Epithelial cell of esophagus (primary cell): ENCODE data around the gene PLB1.

Experiments used
- DNase-seq: peaks from one replicate; pipeline ENCODE4 v3.0.0; 2010; ENCODE audit warnings: low read depth
- H3K4me3 ChIP-seq: 2 replicates; pipeline ENCODE4 v1.5.1; 2011; ENCODE audit warnings: mild to moderate bottlenecking, low read length, control low read depth
- CTCF ChIP-seq: IDR thresholded peaks from 2 replicates; pipeline ENCODE4 v1.5.1; 2011; ENCODE audit warnings: low read depth, mild to moderate bottlenecking, low read length, control low read depth, inconsistent platforms; ENCODE audit not compliant: insufficient read depth; ENCODE audit errors: missing control alignments

The PLB1 gene

GRCh38 chr2:28449126-28449487, 46.8 kb upstream of the PLB1 start:
- no peak for TF ChIP-seq CTCF
- no peak for DNase-seq
- H3K4me3 ChIP-seq, result no peak overlapping the region

GRCh38 chr2:28449488-28450395, 46.1 kb upstream of the PLB1 start:
- peak; percentile 81 for DNase-seq
- no peak for TF ChIP-seq CTCF

GRCh38 chr2:28450901-28451565, 44.8 kb upstream of the PLB1 start:
- no peak for TF ChIP-seq CTCF
- no peak overlapping the region for H3K4me3 ChIP-seq

More at GRCh38 chr2:28449488-28450395, 46.1 kb upstream of the PLB1 start:
- no peak overlapping the region for H3K4me3 ChIP-seq

GRCh38 chr2:28451793-28452533, 43.9 kb upstream of the PLB1 start:
- no peak for TF ChIP-seq CTCF
- no peak overlapping the region for H3K4me3 ChIP-seq
- no peak for DNase-seq

More at GRCh38 chr2:28450901-28451565, 44.8 kb upstream of the PLB1 start:
- DNase-seq, result no peak

- peak; percentile 55 for DNase-seq
- peak; percentile 96 for TF ChIP-seq CTCF
- no peak overlapping the region for H3K4me3 ChIP-seq
Measured at GRCh38 chr2:28452534-28453081, 43.3 kb upstream of the PLB1 start.

GRCh38 chr2:28453396-28453795, 42.5 kb upstream of the PLB1 start:
- no peak for DNase-seq
- TF ChIP-seq CTCF, result no peak
- H3K4me3 ChIP-seq, result no peak overlapping the region
